T-helper 22 cell (primary cell): ENCODE measurements around the gene RNU1-3.
"Not testable (repeated sequence)": the region's sequence is repeated elsewhere in the genome, so short reads cannot be mapped to it uniquely, and the experiment has no call there.

Experiments
- DNase-seq: peaks from one replicate; pipeline ENCODE4 v3.0.0-alpha.2; 2020; ENCODE audit warnings: low read depth

Gene RNU1-3

GRCh38 chr1:16636551-16637195 lies 30.1 kb downstream of the RNU1-3 start:
- not testable (repeated sequence) for DNase-seq

DNA sequence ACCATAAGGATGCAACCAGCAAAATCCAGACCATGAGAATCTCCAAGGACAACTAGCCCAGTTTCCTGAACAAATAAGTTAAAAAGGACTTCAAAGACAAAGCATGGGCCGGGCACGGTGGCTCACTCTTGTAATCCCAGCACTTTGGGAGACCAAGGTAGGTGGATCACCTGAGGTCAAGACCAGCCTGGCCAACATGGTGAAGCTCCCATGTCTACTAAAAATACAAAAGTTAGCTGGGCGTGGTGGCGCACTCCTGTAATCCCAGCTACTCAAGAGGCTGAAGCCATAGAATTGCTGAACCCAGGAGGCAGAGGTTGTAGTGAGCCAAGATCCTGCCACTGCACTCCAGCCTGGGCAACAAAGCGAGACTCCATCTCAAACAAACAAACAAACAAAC lies 30.8 kb downstream of the RNU1-3 start:
- not testable (repeated sequence) for DNase-seq

DNA sequence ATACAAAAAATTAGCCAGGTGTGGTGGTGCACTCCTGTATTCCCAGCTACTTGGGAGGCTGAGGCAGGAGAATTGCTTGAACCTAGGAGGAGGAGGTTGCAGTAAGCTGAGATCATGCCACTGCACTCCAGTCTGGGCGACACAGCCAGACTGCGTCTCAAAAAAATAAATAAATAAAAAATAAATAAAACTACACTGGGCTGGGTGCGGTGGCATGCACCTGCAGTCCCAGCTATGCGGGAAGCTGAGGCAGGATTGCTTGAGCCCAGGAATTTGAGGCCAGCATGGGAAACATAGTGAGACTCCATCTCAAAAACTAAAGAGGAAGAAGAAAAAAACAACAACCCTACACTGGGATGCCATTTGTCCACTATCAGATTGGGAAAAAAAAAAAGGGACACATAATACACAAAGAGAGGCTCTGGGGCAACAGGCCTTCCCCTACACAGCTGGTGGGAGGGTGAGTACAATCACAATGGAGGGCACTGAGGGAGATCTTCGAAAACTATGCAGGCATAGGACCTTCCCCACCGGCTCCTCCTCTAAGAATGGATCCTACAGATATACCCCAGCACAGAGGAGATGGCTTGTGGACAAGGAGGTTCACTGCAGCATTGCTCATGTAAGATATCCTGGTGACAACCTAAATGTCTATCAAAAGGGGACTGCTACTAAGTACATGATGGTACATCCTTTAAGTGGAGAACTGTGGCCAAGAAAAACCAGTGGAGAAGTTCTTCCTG lies 33.0 kb downstream of the RNU1-3 start:
- not testable (repeated sequence) for DNase-seq

- not testable (repeated sequence) for DNase-seq
Measured at GRCh38 chr1:16632044-16632850, 34.5 kb downstream of the RNU1-3 start.

DNA sequence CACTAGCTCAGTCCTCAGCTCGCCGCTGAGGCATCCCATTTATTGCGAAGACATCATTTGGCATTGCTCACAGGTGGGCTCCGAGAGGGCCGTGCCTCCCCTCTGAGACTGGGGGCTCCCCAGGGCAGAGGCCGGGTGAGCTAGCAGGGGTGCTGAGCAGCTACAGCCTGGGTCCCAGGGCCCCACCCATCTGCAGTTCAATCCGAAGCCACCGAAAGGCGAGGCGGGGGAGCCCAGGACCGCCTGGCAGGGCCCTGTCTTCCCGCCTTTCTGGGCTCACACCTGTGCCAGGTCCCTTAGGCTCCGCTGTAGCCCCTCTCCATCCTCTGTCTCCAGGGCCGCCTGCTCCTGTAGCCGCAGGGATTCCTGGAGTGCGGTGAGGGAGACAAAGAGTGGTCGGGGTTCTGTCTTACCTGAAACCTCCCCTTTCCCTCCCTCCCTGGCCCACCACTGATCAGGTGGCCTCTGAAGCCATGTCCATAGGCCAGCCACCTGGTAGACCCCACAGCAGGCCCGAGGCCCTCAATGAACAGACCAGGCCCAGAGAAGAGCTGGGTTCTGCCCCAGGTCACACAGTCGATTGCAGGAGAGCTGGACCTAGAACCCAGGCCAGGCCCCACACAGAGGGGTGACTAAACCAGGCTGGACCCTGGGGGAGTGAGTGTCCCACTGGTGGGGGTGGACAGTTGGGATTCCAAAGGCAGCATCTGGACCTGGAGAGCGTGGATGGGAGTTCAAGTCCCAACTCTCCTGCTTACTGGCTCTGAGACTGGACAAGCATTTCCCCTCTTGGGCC lies 35.3 kb downstream of the RNU1-3 start:
- DNase-seq, result no peak

DNA sequence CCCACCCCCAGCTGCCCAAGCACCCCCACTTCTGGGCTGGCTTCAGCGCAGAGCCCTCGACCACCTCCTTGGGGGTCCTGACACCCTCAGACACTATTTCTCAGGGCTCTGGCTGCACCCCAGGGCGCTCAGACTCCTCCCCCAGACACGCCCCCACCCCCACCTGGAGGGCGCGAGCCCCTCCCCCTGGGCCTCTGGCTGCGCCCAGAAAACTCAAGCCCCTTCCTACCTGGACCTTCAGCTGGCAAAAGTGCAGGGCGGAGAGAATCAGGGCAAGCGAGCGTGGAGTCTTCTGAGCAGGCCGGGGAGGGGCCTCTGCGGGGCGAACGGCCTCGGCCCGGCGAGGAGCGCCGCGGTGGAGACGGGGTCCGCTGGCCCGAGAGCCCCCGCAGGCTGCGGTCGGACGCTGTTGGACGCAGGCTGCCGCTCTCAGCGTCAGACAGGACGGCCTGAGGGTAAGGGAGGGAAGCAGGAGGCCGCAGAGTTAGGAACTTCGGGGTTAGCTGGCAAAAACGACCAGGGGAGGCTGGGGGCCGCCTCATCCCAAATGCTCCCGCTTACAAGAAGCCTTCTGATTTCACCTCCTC lies 36.0 kb downstream of the RNU1-3 start:
- DNase-seq, result no peak

GRCh38 chr1:16629916-16630530 lies 36.7 kb downstream of the RNU1-3 start:
- not testable (repeated sequence) for DNase-seq

DNA sequence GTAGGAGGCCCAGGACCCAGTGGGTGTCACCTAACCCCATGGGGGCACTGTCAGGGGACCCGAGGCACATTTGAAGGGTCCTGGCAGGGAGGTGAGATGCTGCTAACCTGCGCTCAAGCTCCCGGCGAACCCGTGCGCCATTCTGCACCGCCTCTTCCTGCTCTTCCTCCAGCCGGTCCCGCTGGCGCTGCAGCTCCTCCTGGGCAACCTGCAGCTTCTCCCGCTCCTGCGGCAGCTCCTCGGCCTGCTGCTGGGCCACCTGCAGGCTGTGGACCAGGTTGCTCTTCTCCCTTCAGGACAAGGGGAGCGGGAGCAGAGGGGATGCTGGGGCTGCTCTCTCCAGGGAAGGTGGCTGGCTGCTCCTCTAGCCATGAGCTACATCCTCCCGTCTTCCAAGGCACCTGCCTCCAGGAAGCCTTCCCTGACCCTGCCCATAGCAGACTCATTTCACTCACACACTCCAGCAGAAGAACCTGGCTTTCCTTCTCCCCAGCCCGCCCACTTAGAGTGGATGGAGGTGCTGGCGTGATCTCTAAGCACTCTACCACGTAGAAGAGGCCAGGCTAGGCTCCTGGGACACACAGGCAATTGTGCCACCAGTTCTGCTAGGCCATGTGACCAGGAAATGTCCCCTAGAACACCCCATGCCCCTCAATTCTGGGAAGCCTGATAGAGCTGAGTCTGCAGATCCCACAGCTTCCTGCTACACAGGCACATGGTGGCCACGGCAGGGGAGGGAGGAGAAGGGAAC lies 38.2 kb downstream of the RNU1-3 start:
- no peak for DNase-seq

DNA sequence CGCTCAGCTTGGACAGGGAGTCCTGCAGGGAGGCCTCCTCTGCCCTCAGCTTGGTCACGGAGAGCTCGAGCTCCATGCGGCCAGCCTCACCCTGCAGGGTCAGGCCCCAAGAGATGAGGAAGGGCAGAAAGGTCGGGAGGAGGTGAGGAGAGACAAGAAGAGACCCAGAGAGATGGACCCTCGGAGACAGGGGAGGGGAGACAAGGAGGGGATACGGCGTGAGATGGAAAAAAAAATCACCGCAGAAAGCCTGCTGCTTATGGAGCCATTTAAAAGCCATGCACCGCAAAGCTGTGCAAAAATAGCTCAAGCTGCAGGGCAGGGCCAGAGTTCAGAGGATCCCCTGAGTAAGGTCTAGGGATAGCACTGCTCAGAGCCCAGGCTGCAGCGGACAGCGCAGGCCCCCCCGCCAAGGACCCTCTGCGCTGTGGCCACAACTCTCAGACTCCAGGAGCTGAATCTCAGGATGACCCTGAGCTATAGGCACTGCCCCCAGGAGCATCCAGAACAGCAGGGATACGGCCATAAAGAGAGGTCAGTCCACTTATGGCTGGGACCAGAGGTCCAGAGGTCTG lies 40.3 kb downstream of the RNU1-3 start:
- not testable (repeated sequence) for DNase-seq

DNA sequence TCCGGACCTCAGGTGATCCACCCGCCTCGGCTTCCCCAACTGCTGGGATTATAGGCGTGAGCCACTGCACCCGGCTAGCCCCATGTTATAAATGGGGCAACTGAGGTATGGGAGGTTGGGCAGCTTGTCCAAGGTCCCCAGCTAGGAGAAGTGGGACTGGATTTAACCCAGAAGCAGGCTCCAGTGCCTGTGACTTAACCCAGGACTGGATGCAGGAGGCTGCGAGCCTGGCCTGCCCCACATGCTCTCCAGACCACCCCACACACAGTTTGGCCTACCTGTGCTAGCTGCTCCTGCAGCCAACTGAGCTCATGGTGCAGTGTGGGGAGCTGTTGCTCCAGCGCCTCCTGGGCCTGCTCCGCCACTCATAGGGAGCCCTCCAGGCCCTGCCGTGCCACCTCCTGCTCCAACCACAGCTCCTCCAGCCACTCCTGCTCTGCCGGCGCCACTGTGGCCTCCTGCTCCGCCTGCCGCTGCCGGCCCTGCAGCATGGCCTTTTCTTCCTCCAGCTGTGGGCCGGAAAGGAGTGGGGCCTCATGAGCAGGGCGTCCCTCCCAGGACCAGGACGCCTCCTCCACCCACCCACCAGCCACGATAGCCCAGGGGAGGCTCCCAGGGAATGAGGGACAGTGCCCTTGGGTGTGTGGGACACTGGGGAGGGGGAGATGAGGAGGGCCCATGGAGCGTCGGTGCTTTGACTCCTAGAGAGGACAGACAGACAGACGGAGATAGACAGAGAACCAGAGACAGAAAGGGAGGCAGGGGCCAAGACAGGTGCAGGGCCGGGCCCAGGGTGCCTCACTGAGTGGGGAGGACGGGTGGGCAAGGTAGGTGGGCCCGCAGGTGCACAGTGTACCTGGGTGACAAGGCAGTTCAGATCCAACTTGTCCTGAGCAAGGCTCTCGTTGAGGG lies 41.0 kb downstream of the RNU1-3 start:
- no peak for DNase-seq

- DNase-seq, result not testable (repeated sequence)
Measured at GRCh38 chr1:16623812-16624719, 42.7 kb downstream of the RNU1-3 start.

DNA sequence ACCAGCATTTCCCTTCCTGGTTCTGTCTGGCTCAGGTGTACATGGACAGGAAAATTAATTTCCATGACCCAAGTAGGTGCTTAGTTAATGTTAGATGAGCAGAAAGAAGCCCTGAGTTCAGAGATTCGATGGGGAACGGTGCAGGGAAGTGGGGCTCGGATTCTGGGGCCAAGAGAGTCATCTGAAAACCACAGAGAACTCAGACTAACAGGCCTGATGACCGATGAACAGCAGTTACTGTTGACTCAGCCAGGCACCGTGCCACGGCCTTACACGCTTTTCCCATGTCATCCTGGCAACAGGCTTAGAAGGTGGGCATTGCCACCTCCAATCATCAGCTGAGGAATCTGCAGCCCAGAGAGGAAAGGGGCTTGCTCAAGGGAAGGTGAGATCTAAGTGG lies 43.4 kb downstream of the RNU1-3 start:
- not testable (repeated sequence) for DNase-seq

DNA sequence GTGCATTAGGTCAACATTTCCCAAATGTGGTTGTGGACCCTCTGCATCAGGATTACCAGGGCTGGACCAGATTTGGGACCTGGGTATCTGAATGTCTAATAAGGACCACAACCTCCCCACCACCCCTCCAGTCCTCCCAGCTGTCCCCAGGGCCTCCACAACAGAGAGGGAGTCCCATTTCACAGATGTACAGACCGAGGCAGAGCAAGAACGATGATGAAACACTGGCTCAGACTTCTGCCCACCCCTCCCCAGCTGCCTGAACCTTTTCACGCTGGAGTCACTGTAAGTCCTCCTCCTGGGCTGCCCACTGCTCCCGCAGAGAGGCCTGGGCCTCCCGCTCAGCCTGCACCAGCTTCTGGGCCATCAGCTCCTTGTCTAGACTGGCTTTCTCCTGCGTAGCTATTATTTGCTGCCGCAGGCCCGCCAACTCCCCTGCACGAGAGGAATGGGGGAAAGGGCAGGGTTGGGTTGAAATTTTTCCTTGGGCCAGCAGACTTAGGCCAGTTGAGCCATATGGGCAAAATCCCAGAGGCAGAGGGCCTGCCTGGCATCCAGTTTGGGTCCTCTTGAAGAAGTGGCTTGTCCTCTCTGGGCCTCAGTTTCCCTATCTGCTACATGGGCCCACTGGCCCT lies 45.0 kb downstream of the RNU1-3 start:
- not testable (repeated sequence) for DNase-seq

GRCh38 chr1:16621300-16621658 lies 45.5 kb downstream of the RNU1-3 start:
- DNase-seq, result no peak

DNA sequence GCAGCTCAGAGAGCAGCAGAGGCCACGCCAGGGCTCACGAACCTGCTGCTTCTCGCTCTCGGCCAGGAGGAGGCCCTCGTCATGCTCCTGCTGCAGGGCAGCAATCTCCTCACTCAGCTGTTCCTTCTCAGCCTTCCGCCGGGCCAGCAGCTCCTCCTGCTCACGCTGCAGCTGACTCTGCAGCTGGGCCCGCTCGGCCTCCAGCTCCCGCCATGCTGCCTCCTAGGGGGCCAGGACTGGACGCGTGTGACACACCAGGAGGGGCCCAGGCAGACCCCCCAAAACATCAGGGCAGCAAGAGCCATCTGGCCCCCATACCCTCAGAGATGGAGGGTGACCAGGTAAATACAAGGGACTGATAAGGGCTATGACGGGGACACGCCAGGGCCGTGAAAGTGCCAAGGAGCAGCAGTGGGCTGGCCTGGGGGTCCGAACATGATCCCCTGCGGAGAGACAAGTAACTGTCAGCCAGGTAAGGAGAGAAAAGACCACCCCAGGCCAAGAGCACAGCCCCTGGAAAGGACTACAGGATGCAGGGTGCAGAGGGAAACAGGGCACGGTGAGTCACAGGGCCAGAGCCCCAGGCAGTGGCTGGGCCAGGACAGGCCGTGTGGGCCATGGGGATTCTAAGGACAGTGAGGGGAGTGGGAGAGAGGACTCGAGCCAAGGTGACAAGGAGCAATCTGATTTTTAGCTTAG lies 46.8 kb downstream of the RNU1-3 start:
- DNase-seq, result not testable (repeated sequence)

DNA sequence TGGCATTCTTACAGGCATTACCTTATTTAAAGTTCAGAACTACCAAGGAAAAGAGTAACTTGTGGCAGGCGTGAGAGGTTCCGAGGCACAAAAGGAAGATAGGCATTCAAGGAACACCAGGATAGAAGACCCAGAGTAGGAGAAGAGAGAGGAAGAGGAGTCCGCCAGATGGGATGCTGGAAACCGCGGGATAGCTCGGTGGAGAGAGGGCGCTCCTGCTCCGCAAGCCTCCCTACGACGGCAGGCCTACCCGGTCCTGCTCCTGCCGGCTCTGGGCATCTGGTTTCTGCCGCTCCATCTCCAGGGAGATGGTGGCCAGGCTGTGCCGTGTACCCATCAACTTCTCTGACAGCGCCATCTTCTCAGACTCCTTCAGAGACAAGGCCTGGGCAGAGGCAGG lies 48.0 kb downstream of the RNU1-3 start:
- DNase-seq, result no peak
